Measurements from ENCODE around the gene DGKB.

- TF ChIP-seq ZFP3 (CRISPR knock-in tag; IDR thresholded peaks at IDR 0.05) (no peak), PPARA (CRISPR knock-in tag; IDR thresholded peaks at IDR 0.05; ENCODE audit: borderline replicate concordance) (no peak), POU6F1 (CRISPR knock-in tag; IDR thresholded peaks at IDR 0.05; ENCODE audit: borderline replicate concordance, low read depth) (no peak), CSRNP3 (CRISPR knock-in tag; IDR thresholded peaks at IDR 0.05) (no peak), PATZ1 (CRISPR knock-in tag; IDR thresholded peaks at IDR 0.05; ENCODE audit: borderline replicate concordance) (no peak), TOX (CRISPR knock-in tag; IDR thresholded peaks at IDR 0.05; ENCODE audit: borderline replicate concordance) (no peak), RARB (CRISPR knock-in tag; IDR thresholded peaks at IDR 0.05) (no peak), CREB5 (CRISPR knock-in tag; IDR thresholded peaks at IDR 0.05; ENCODE audit: low read depth) (no peak), CSDC2 (CRISPR knock-in tag; IDR thresholded peaks at IDR 0.05) (no peak), TCF4 (CRISPR knock-in tag; IDR thresholded peaks at IDR 0.05; ENCODE audit: borderline replicate concordance) (no peak)
These were observed 185.4 kb downstream of the DGKB start for GRCh38 chr7:14717169-14717568.

All from SK-N-SH treated with all-trans-retinoic acid at 6 μM for 48 hours (cell line).